Measurements from ENCODE around the gene AMPH.

Gene AMPH

GRCh38 chr7:38630720-38631673, at the start of gene AMPH:
Gene AMPH, minus strand, starts transcription at chr7:38631373. Its CDS starts 22 bp downstream, at chr7:38631351.
- no peak for DNase-seq

- no peak for DNase-seq
These were observed 48.2 kb upstream of the AMPH start for GRCh38 chr7:38679419-38679818.

GRCh38 chr7:38678698-38679054, 47.5 kb upstream of the AMPH start:
- DNase-seq = no peak

GRCh38 chr7:38677981-38678697, 47.0 kb upstream of the AMPH start:
- DNase-seq = no peak

GRCh38 chr7:38675494-38676106, 44.4 kb upstream of the AMPH start:
- DNase-seq = no peak

- DNase-seq = no peak
These were observed 43.3 kb upstream of the AMPH start for GRCh38 chr7:38674513-38674912.

- DNase-seq = no peak
These were observed 42.6 kb upstream of the AMPH start for GRCh38 chr7:38673795-38674194.

GRCh38 chr7:38671911-38672905, 41.0 kb upstream of the AMPH start:
- DNase-seq = no peak

- no peak for DNase-seq
These were observed 38.9 kb upstream of the AMPH start for GRCh38 chr7:38669965-38670520.

GRCh38 chr7:38664972-38665371, 33.8 kb upstream of the AMPH start:
- DNase-seq = no peak

- DNase-seq = peak; percentile 8
These were observed 29.4 kb upstream of the AMPH start for GRCh38 chr7:38660427-38661099.

GRCh38 chr7:38659931-38660330, 28.8 kb upstream of the AMPH start:
- DNase-seq = no peak

GRCh38 chr7:38658921-38659320, 27.7 kb upstream of the AMPH start:
- DNase-seq = no peak

- no peak for DNase-seq
These were observed 25.8 kb upstream of the AMPH start for GRCh38 chr7:38656968-38657367.

- no peak for DNase-seq
These were observed 24.9 kb upstream of the AMPH start for GRCh38 chr7:38655833-38656774.

GRCh38 chr7:38637957-38638356, 6.8 kb upstream of the AMPH start:
- DNase-seq = no peak

GRCh38 chr7:38632411-38632810, 1.2 kb upstream of the AMPH start:
- DNase-seq = no peak

- no peak for DNase-seq
These were observed 1.3 kb downstream of the AMPH start for GRCh38 chr7:38629651-38630510.
